GM23338 (cell line): ENCODE results near the gene RNF40. TPM values are rescaled to one million over a fixed set of nuclear protein-coding genes. Genes with fewer than 3 reads are reported as not detected.

Experiments
- ATAC-seq: fragments of 200-7000 bp; cut with Tn5 transposase; 3 replicates; pipeline ENCODE4 v1.9.1; 2020
- DNase-seq: peaks from one replicate; pipeline ENCODE4 v3.0.0-alpha.2; 2015; ENCODE audit warnings: low spot score
- H2AFZ ChIP-seq: fragments of 200-600 bp; sonication (generic); 2 replicates; pipeline ENCODE4 v1.8.0; 2016; ENCODE audit warnings: antibody characterized with exemption, mild to moderate bottlenecking, moderate library complexity
- H3F3A ChIP-seq: fragments of 200-600 bp; sonication (generic); replicated peaks from 2 replicates; pipeline ENCODE4 v1.8.0; 2017; ENCODE audit warnings: antibody characterized with exemption, mixed run types, low read depth
- H3K27ac ChIP-seq: fragments of 200-600 bp; sonication (generic); 2 replicates; pipeline ENCODE4 v1.6.1; 2016; ENCODE audit warnings: low read depth
- H3K27me3 ChIP-seq: fragments of 200-600 bp; sonication (generic); 2 replicates; pipeline ENCODE4 v1.8.0; 2016; ENCODE audit warnings: mild to moderate bottlenecking, mixed run types, moderate library complexity; ENCODE audit not compliant: insufficient read depth
- H3K36me3 ChIP-seq: fragments of 200-600 bp; sonication (generic); 2 replicates; pipeline ENCODE4 v1.8.0; 2016; ENCODE audit warnings: mild to moderate bottlenecking; ENCODE audit not compliant: insufficient read depth
- H3K4me1 ChIP-seq: fragments of 200-600 bp; sonication (generic); 2 replicates; pipeline ENCODE4 v1.8.0; 2016; ENCODE audit warnings: mild to moderate bottlenecking, moderate library complexity; ENCODE audit not compliant: insufficient read depth
- H3K4me2 ChIP-seq: fragments of 200-600 bp; sonication (generic); 2 replicates; pipeline ENCODE4 v1.7.1; 2017; ENCODE audit warnings: mixed run types
- H3K4me3 ChIP-seq: fragments of 200-600 bp; sonication (generic); 2 replicates; pipeline ENCODE4 v1.6.1; 2016; ENCODE audit warnings: mixed run types
- H3K79me2 ChIP-seq: fragments of 200-600 bp; sonication (generic); replicated peaks from 2 replicates; pipeline ENCODE4 v1.8.0; 2017; ENCODE audit warnings: mild to moderate bottlenecking; ENCODE audit not compliant: insufficient read depth
- H3K9me2 ChIP-seq: fragments of 200-600 bp; sonication (generic); 2 replicates; pipeline ENCODE4 v1.8.0; 2017; ENCODE audit not compliant: insufficient read depth
- H4K20me1 ChIP-seq: fragments of 200-600 bp; sonication (generic); replicated peaks from 2 replicates; pipeline ENCODE4 v1.8.0; 2017; ENCODE audit warnings: mild to moderate bottlenecking; ENCODE audit not compliant: insufficient read depth
- H3K27ac Mint-ChIP-seq: 2 replicates; pipeline ENCODE4 v1.8.0; 2020; ENCODE audit warnings: inconsistent platforms, mild to moderate bottlenecking, moderate library complexity, mixed read lengths
- H3K27me3 Mint-ChIP-seq: 3 replicates; pipeline ENCODE4 v1.8.0; 2022; ENCODE audit warnings: low read depth, mild to moderate bottlenecking, moderate library complexity, mixed read lengths, inconsistent platforms; ENCODE audit not compliant: insufficient read depth, poor library complexity
- H3K36me3 Mint-ChIP-seq: 3 replicates; pipeline ENCODE4 v1.8.0; 2021; ENCODE audit warnings: low read depth, mild to moderate bottlenecking, inconsistent platforms, moderate library complexity, mixed read lengths
- H3K4me1 Mint-ChIP-seq: 3 replicates; pipeline ENCODE4 v1.8.0; 2020; ENCODE audit warnings: mild to moderate bottlenecking, inconsistent platforms, mixed read lengths
- H3K4me3 Mint-ChIP-seq: 3 replicates; pipeline ENCODE4 v1.8.0; 2021; ENCODE audit warnings: moderate library complexity, mild to moderate bottlenecking, inconsistent platforms, mixed read lengths
- H3K9me3 Mint-ChIP-seq: 3 replicates; pipeline ENCODE4 v1.8.0; 2020; ENCODE audit warnings: moderate library complexity, mild to moderate bottlenecking, inconsistent platforms, mixed read lengths
- CREB1 ChIP-seq: fragments of 250-450 bp; sonication (Bioruptor Pico); IDR thresholded peaks from 2 replicates; pipeline ENCODE4 v1.5.0; 2020; ENCODE audit warnings: low read depth, mild to moderate bottlenecking, moderate library complexity
- CTCF ChIP-seq, 2 experiments: fragments of 200-600 bp in 1 of 2; sonication (generic) in 1 of 2; conservative IDR thresholded peaks; 2 replicates each; pipeline versions ENCODE4 v1.5.1 to v1.6.1; 2016 to 2017; ENCODE audit warnings: antibody characterized with exemption in 2 of 2, low read depth in 2 of 2, mild to moderate bottlenecking in 2 of 2, moderate library complexity in 1 of 2
- EZH2 ChIP-seq: fragments of 200-600 bp; sonication (generic); IDR thresholded peaks from one replicate; pipeline ENCODE4 v1.8.0; 2017; ENCODE audit warnings: antibody characterized with exemption, mild to moderate bottlenecking, low read depth; ENCODE audit not compliant: unreplicated experiment
- EZH2phosphoT487 ChIP-seq: fragments of 200-600 bp; sonication (generic); IDR thresholded peaks from one replicate; pipeline ENCODE4 v1.8.1; 2018; ENCODE audit warnings: antibody characterized with exemption; ENCODE audit not compliant: unreplicated experiment
- JUNB ChIP-seq: IDR thresholded peaks from one replicate; pipeline ENCODE4 v1.6.1; 2016; ENCODE audit warnings: antibody characterized with exemption; ENCODE audit not compliant: unreplicated experiment
- NANOG ChIP-seq: IDR thresholded peaks from 2 replicates; pipeline ENCODE4 v1.6.1; 2016; ENCODE audit warnings: antibody characterized with exemption, borderline replicate concordance
- POLR2AphosphoS5 ChIP-seq: IDR thresholded peaks from 2 replicates; pipeline ENCODE4 v1.6.1; 2016; ENCODE audit warnings: antibody characterized with exemption, low read depth
- REST ChIP-seq: IDR thresholded peaks from one replicate; pipeline ENCODE4 v1.6.1; 2018; ENCODE audit warnings: antibody characterized with exemption; ENCODE audit not compliant: unreplicated experiment
- STAT1 ChIP-seq: IDR thresholded peaks from one replicate; pipeline ENCODE4 v1.6.1; 2016; ENCODE audit warnings: antibody characterized with exemption; ENCODE audit not compliant: unreplicated experiment
- ZNF114 ChIP-seq: fragments of 250-450 bp; sonication (Bioruptor Pico); IDR thresholded peaks from 2 replicates; pipeline ENCODE4 v1.5.0; 2020; ENCODE audit warnings: mild to moderate bottlenecking, moderate library complexity
- ZNF331 ChIP-seq: fragments of 250-450 bp; sonication (Bioruptor Pico); IDR thresholded peaks from 2 replicates; pipeline ENCODE4 v1.5.0; 2020; ENCODE audit warnings: low read depth, mild to moderate bottlenecking, moderate library complexity
- polyA plus RNA-seq: library from polyadenylated mRNA; unstranded; fragments of >200 nt; fragmentation: Nextera tagmentation; extraction: Ambion mirVana; gene quantifications from 2 replicates; pipeline ENCODE4 v1.2.1, GENCODE V29; 2016
- total RNA-seq: library from RNA; depleted of rRNA; stranded (reverse); fragments of >200 nt; shearing (Covaris generic); gene quantifications from 2 replicates; pipeline ENCODE4 v1.2.3, GENCODE V29; 2014
- TF ChIP-seq, protein P1 (sequence below): IDR thresholded peaks from 2 replicates; pipeline ENCODE4 v1.6.1; 2016; ENCODE audit warnings: antibody characterized with exemption
- TF ChIP-seq, protein P2 (sequence below): fragments of 250-450 bp; sonication (Bioruptor Pico); IDR thresholded peaks from 2 replicates; pipeline ENCODE4 v1.5.0; 2020; ENCODE audit warnings: mild to moderate bottlenecking, moderate library complexity

Gene RNF40
- total and polyA plus RNA-seq, 2 experiments from 2014 or later: 36.0 to 78.5 TPM

- H3K4me3 ChIP-seq: no peak overlapping the region
- 0 out of 2 replicates have a peak, but pooled peaks cover 4% of the 10 kb centered on the region for H3F3A ChIP-seq
- H3K9me3 Mint-ChIP-seq: no peaks in the 10 kb centered on the region
- no peaks in the 10 kb centered on the region for H3K9me2 ChIP-seq
- H2AFZ ChIP-seq: no peak overlapping the region
- peaks cover 8% of the 10 kb centered on the region for H3K27me3 Mint-ChIP-seq
- H3K36me3 ChIP-seq: peaks cover 8% of the 10 kb centered on the region; the same call in 1 of the 2 replicates
- DNase-seq (peak; percentile 60), ATAC-seq (peak; percentile 53)
- H3K27ac Mint-ChIP-seq: peak overlapping the region; percentile 57
- peaks cover 9% of the 10 kb centered on the region for H4K20me1 ChIP-seq
- H3K36me3 Mint-ChIP-seq: peaks cover 49% of the 10 kb centered on the region
- no peak overlapping the region for H3K4me2 ChIP-seq
- no peak overlapping the region for H3K4me3 Mint-ChIP-seq
- no peaks in the 10 kb centered on the region for H3K27me3 ChIP-seq
- H3K79me2 ChIP-seq: no peaks in the 10 kb centered on the region
- 0 out of 2 replicates have a peak overlapping the region, but pooled peaks have one; percentile 45 for H3K27ac ChIP-seq
- H3K4me1 ChIP-seq: peaks cover 3% of the 10 kb centered on the region
- H3K4me1 Mint-ChIP-seq: peaks cover 18% of the 10 kb centered on the region
- TF ChIP-seq REST (no peak), ZNF331 (CRISPR knock-in tag) (no peak), JUNB (no peak), EZH2phosphoT487 (no peak), CREB1 (CRISPR knock-in tag) (no peak), ZNF114 (CRISPR knock-in tag) (no peak), NANOG (no peak), POLR2AphosphoS5 (no peak), EZH2 (no peak), STAT1 (no peak), CTCF (conservative IDR thresholded peaks at IDR 0.05; ENCODE audit: low read depth in 2 of 2) (no peak)
- TF ChIP-seq, protein P1, sequence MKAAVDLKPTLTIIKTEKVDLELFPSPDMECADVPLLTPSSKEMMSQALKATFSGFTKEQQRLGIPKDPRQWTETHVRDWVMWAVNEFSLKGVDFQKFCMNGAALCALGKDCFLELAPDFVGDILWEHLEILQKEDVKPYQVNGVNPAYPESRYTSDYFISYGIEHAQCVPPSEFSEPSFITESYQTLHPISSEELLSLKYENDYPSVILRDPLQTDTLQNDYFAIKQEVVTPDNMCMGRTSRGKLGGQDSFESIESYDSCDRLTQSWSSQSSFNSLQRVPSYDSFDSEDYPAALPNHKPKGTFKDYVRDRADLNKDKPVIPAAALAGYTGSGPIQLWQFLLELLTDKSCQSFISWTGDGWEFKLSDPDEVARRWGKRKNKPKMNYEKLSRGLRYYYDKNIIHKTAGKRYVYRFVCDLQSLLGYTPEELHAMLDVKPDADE: no peak
- TF ChIP-seq, protein P2, sequence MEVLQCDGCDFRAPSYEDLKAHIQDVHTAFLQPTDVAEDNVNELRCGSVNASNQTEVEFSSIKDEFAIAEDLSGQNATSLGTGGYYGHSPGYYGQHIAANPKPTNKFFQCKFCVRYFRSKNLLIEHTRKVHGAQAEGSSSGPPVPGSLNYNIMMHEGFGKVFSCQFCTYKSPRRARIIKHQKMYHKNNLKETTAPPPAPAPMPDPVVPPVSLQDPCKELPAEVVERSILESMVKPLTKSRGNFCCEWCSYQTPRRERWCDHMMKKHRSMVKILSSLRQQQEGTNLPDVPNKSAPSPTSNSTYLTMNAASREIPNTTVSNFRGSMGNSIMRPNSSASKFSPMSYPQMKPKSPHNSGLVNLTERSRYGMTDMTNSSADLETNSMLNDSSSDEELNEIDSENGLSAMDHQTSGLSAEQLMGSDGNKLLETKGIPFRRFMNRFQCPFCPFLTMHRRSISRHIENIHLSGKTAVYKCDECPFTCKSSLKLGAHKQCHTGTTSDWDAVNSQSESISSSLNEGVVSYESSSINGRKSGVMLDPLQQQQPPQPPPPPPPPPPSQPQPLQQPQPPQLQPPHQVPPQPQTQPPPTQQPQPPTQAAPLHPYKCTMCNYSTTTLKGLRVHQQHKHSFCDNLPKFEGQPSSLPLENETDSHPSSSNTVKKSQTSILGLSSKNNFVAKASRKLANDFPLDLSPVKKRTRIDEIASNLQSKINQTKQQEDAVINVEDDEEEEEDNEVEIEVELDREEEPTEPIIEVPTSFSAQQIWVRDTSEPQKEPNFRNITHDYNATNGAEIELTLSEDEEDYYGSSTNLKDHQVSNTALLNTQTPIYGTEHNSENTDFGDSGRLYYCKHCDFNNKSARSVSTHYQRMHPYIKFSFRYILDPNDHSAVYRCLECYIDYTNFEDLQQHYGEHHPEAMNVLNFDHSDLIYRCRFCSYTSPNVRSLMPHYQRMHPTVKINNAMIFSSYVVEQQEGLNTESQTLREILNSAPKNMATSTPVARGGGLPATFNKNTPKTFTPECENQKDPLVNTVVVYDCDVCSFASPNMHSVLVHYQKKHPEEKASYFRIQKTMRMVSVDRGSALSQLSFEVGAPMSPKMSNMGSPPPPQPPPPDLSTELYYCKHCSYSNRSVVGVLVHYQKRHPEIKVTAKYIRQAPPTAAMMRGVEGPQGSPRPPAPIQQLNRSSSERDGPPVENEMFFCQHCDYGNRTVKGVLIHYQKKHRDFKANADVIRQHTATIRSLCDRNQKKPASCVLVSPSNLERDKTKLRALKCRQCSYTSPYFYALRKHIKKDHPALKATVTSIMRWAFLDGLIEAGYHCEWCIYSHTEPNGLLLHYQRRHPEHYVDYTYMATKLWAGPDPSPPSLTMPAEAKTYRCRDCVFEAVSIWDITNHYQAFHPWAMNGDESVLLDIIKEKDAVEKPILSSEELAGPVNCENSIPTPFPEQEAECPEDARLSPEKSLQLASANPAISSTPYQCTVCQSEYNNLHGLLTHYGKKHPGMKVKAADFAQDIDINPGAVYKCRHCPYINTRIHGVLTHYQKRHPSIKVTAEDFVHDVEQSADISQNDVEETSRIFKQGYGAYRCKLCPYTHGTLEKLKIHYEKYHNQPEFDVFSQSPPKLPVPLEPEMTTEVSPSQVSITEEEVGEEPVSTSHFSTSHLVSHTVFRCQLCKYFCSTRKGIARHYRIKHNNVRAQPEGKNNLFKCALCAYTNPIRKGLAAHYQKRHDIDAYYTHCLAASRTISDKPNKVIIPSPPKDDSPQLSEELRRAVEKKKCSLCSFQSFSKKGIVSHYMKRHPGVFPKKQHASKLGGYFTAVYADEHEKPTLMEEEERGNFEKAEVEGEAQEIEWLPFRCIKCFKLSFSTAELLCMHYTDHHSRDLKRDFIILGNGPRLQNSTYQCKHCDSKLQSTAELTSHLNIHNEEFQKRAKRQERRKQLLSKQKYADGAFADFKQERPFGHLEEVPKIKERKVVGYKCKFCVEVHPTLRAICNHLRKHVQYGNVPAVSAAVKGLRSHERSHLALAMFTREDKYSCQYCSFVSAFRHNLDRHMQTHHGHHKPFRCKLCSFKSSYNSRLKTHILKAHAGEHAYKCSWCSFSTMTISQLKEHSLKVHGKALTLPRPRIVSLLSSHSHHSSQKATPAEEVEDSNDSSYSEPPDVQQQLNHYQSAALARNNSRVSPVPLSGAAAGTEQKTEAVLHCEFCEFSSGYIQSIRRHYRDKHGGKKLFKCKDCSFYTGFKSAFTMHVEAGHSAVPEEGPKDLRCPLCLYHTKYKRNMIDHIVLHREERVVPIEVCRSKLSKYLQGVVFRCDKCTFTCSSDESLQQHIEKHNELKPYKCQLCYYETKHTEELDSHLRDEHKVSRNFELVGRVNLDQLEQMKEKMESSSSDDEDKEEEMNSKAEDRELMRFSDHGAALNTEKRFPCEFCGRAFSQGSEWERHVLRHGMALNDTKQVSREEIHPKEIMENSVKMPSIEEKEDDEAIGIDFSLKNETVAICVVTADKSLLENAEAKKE: no peak
Measured at GRCh38 chr16:30741461-30741914, 20.6 kb upstream of the RNF40 start.
